Measurements from ENCODE around the gene PRR33. TPM values are rescaled to one million over a fixed set of nuclear protein-coding genes. Genes with fewer than 3 reads are reported as not detected.
A peak's percentile ranks its signal among the peaks of the same experiment; 100 is the strongest.

Gene PRR33
- total RNA-seq, 1 donor from 2014 or later: not detected

GRCh38 chr11:1863352-1864216 is 28.1 kb downstream of the PRR33 start:
- peaks cover 9% of the 10 kb centered on the region for H3K4me1 Mint-ChIP-seq (ENCODE audit: low read depth, unreplicated experiment)
- H3K27me3 Mint-ChIP-seq (ENCODE audit: low read depth, unreplicated experiment): peaks cover 6% of the 10 kb centered on the region
- H3K4me2 ChIP-seq (ENCODE audit: low read length): peak overlapping the region; percentile 80
- TF ChIP-seq, protein P1, sequence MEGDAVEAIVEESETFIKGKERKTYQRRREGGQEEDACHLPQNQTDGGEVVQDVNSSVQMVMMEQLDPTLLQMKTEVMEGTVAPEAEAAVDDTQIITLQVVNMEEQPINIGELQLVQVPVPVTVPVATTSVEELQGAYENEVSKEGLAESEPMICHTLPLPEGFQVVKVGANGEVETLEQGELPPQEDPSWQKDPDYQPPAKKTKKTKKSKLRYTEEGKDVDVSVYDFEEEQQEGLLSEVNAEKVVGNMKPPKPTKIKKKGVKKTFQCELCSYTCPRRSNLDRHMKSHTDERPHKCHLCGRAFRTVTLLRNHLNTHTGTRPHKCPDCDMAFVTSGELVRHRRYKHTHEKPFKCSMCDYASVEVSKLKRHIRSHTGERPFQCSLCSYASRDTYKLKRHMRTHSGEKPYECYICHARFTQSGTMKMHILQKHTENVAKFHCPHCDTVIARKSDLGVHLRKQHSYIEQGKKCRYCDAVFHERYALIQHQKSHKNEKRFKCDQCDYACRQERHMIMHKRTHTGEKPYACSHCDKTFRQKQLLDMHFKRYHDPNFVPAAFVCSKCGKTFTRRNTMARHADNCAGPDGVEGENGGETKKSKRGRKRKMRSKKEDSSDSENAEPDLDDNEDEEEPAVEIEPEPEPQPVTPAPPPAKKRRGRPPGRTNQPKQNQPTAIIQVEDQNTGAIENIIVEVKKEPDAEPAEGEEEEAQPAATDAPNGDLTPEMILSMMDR (IDR thresholded peaks at IDR 0.05; ENCODE audit: insufficient read depth, low read depth, low read length): no peak
- TF ChIP-seq EZH2 (IDR thresholded peaks at IDR 0.05; ENCODE audit: insufficient read depth, low read length): no peak
- H3K27ac Mint-ChIP-seq (ENCODE audit: unreplicated experiment): no peak overlapping the region
- H3K27ac ChIP-seq (ENCODE audit: low read depth, low read length): peak overlapping the region; percentile 86
- H3K36me3 ChIP-seq (ENCODE audit: insufficient read depth, low read length): no peaks in the 10 kb centered on the region
- peak; percentile 13 for FAIRE-seq
- no peaks in the 10 kb centered on the region for H3K27me3 ChIP-seq (ENCODE audit: insufficient read depth, low read length)
- H3K9me3 Mint-ChIP-seq (ENCODE audit: unreplicated experiment): no peaks in the 10 kb centered on the region
- H3K9me3 ChIP-seq (ENCODE audit: insufficient read depth, low read depth, low read length): no peaks in the 10 kb centered on the region
- H4K20me1 ChIP-seq (ENCODE audit: insufficient read depth, low read length): no peaks in the 10 kb centered on the region
- no peaks in the 10 kb centered on the region for H3K79me2 ChIP-seq (ENCODE audit: insufficient read depth, low read length)
- H3K4me1 ChIP-seq (ENCODE audit: insufficient read depth, low read length): peaks cover 25% of the 10 kb centered on the region
- H3K4me3 Mint-ChIP-seq (ENCODE audit: unreplicated experiment): no peak overlapping the region
- H2AFZ ChIP-seq (ENCODE audit: low read depth, low read length): peak overlapping the region; percentile 43
- H3K4me3 ChIP-seq (ENCODE audit: insufficient read depth, low read depth, low read length): no peak overlapping the region
- peak; percentile 82 for DNase-seq (ENCODE audit: low read depth)
- peak overlapping the region; percentile 73 for H3K9ac ChIP-seq (ENCODE audit: low read length)
- H3K36me3 Mint-ChIP-seq (ENCODE audit: low read depth, unreplicated experiment): no peaks in the 10 kb centered on the region

DNA sequence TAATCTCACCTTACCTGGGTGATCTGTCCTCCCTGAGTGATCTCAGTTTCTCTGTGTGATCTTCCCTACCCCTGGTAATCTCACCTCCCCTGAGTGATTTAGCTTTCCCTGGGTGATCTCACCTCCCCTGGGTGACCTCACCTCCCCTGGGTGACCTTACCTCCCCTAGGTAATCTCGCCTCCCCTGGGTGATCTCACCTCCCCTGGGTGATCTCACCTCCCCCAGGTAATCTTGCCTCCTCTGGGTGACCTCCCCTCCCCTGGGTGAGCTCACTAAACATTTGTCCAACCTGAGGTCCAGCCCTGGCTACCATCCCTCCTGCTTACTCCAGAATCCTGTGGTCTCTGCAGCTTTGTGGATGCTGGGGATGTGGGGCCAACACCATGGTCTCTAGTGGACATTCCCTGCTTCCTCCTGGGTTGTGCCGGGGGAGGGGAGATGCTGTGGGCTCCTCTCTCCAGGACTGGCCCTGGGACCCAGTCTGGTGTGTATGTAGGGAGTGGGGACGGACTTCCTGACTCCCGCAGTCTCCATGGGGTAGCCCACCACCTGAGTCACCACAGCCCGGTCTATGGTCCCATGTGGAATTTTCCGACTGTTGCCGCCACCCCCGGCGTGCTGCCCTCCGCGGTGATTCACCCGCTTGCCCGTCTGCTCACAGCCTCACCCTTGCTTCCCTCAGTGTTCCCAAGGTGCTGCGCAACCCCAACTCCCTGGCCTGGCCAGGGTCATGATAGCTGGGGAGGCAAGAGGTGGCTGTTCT is 28.9 kb downstream of the PRR33 start:
- H3K4me3 ChIP-seq (ENCODE audit: insufficient read depth, low read depth, low read length): no peak overlapping the region
- H3K36me3 ChIP-seq (ENCODE audit: insufficient read depth, low read length): no peaks in the 10 kb centered on the region
- peak overlapping the region; percentile 73 for H3K9ac ChIP-seq (ENCODE audit: low read length)
- no peak for TF ChIP-seq EZH2 (IDR thresholded peaks at IDR 0.05; ENCODE audit: insufficient read depth, low read length)
- TF ChIP-seq, protein P1 (IDR thresholded peaks at IDR 0.05; ENCODE audit: insufficient read depth, low read depth, low read length): no peak
- no peaks in the 10 kb centered on the region for H3K36me3 Mint-ChIP-seq (ENCODE audit: low read depth, unreplicated experiment)
- no peaks in the 10 kb centered on the region for H3K9me3 Mint-ChIP-seq (ENCODE audit: unreplicated experiment)
- H2AFZ ChIP-seq (ENCODE audit: low read depth, low read length): peak overlapping the region; percentile 43
- no peaks in the 10 kb centered on the region for H4K20me1 ChIP-seq (ENCODE audit: insufficient read depth, low read length)
- H3K4me2 ChIP-seq (ENCODE audit: low read length): peak overlapping the region; percentile 80
- H3K27me3 ChIP-seq (ENCODE audit: insufficient read depth, low read length): no peaks in the 10 kb centered on the region
- H3K4me1 ChIP-seq (ENCODE audit: insufficient read depth, low read length): peaks cover 25% of the 10 kb centered on the region
- FAIRE-seq (no peak), DNase-seq (ENCODE audit: low read depth) (peak; percentile 72)
- no peak overlapping the region for H3K27ac Mint-ChIP-seq (ENCODE audit: unreplicated experiment)
- peaks cover 6% of the 10 kb centered on the region for H3K27me3 Mint-ChIP-seq (ENCODE audit: low read depth, unreplicated experiment)
- H3K79me2 ChIP-seq (ENCODE audit: insufficient read depth, low read length): no peaks in the 10 kb centered on the region
- H3K4me1 Mint-ChIP-seq (ENCODE audit: low read depth, unreplicated experiment): peaks cover 9% of the 10 kb centered on the region
- no peaks in the 10 kb centered on the region for H3K9me3 ChIP-seq (ENCODE audit: insufficient read depth, low read depth, low read length)
- H3K27ac ChIP-seq (ENCODE audit: low read depth, low read length): peak overlapping the region; percentile 86
- H3K4me3 Mint-ChIP-seq (ENCODE audit: unreplicated experiment): no peak overlapping the region

Data from astrocyte (in vitro differentiated cells and primary cell).